Ectodermal cell (in vitro differentiated cells): Measurements from ENCODE around the gene MYH9.
"Not testable (repeated sequence)": the region's sequence is repeated elsewhere in the genome, so short reads cannot be mapped to it uniquely, and the experiment has no call there.

Experiments
- H3K27ac ChIP-seq: 2 replicates; pipeline ENCODE4 v1.7.0; 2013; ENCODE audit warnings: mild to moderate bottlenecking, low read depth, low read length; ENCODE audit not compliant: insufficient read depth, poor library complexity, severe bottlenecking
- H3K27me3 ChIP-seq: 2 replicates; pipeline ENCODE4 v1.7.0; 2013; ENCODE audit warnings: mild to moderate bottlenecking, low read length; ENCODE audit not compliant: insufficient read depth, control insufficient read depth, poor library complexity, severe bottlenecking
- H3K36me3 ChIP-seq: one replicate; pipeline ENCODE4 v1.7.0; 2013; ENCODE audit warnings: low read length; ENCODE audit not compliant: control insufficient read depth, insufficient read depth
- H3K4me1 ChIP-seq: one replicate; pipeline ENCODE4 v1.7.0; 2013; ENCODE audit warnings: low read length; ENCODE audit not compliant: control insufficient read depth, insufficient read depth
- H3K4me3 ChIP-seq: 2 replicates; pipeline ENCODE4 v1.7.0; 2013; ENCODE audit warnings: low read depth, low read length, control low read depth; ENCODE audit not compliant: insufficient read depth
- H3K9me3 ChIP-seq: 2 replicates; pipeline ENCODE4 v1.7.0; 2013; ENCODE audit warnings: mild to moderate bottlenecking, low read length, moderate library complexity; ENCODE audit not compliant: control insufficient read depth
- WGBS, 2 experiments: methylation state at CpG; one replicate each; pipeline ENCODE4 v1.1.7; 2013; ENCODE audit warnings: missing lambda C conversion rate in 2 of 2; 5-methylcytosine and 5-hydroxymethylcytosine counted together

MYH9 gene

GRCh38 chr22:36413022-36413775, 25.4 kb upstream of the MYH9 start:
- Histone ChIP-seq H3K27ac (no peak overlapping the region), H3K4me3 (no peak overlapping the region), H3K4me1 (peaks cover 5% of the 10 kb centered on the region), H3K27me3 (no peaks in the 10 kb centered on the region), H3K36me3 (no peaks in the 10 kb centered on the region), H3K9me3 (no peaks in the 10 kb centered on the region)
- WGBS, 2 experiments = 89% methylated on average over 11 of the region's 11 CpGs

DNA sequence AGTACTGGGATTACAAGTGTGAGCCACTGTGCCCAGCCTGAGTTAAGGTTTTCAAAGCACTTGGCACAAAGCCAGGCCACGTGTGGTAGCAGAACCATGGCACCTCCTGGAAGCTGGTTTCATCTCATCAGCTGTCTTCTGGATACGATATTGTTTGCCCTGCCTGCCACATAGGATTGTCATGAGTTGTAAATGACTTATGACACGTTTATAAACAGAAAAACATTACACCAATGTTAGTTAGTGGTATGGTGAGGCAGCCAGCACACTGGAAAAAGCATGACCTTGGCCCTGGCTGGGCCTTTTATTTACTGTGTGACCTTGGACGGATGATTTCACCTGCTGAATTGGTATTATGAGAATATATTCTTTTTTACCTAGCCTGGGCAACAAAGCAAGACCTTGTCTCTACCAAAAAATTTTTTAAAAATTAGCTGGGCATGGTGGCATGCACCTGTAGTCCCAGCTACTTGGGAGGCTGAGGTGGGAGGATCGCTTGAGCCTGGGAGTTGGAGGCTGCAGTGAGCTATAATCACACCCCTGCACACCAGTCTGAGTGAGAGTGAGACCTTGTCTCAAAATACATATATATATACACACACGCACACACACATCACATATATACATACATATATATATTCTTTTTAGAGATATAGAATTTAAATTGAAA, 24.0 kb upstream of the MYH9 start:
- Histone ChIP-seq H3K4me1 (peaks cover 5% of the 10 kb centered on the region), H3K27ac (no peak overlapping the region), H3K36me3 (no peaks in the 10 kb centered on the region), H3K9me3 (no peaks in the 10 kb centered on the region), H3K27me3 (no peaks in the 10 kb centered on the region), H3K4me3 (no peak overlapping the region)
- 96% methylated on average over 5 of the region's 6 CpGs for WGBS, 2 experiments

GRCh38 chr22:36409911-36410756, 22.4 kb upstream of the MYH9 start:
- H3K9me3 ChIP-seq = no peaks in the 10 kb centered on the region
- peak overlapping the region; percentile 24 for H3K4me3 ChIP-seq
- H3K27me3 ChIP-seq = no peaks in the 10 kb centered on the region
- peak overlapping the region; percentile 82 for H3K27ac ChIP-seq
- no peaks in the 10 kb centered on the region for H3K36me3 ChIP-seq
- 8 to 9% methylated on average over 56 of the region's 56 CpGs for WGBS, 2 experiments
- H3K4me1 ChIP-seq = peaks cover 5% of the 10 kb centered on the region

DNA sequence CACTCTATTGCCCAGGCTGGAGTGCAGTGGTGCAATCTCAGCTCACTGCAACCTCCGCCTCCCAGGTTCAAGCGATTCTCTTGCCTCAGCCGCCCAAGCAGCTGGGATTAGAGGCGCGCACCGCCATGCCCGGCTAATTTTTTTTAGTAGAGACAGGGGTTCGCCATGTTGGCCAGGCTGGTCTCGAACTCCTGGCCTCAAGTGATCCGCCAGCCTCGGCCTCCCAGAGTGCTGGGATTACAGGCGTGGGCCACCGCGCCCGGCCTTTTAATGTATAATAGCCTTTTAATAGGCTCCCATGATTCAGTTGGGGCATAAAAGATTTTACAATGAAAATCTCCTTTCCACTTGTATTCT, 21.8 kb upstream of the MYH9 start:
- H3K27me3 ChIP-seq, H3K9me3 ChIP-seq, H3K36me3 ChIP-seq, H3K27ac ChIP-seq, H3K4me1 ChIP-seq: not testable (repeated sequence)
- 77 to 82% methylated on average over 15 of the region's 15 CpGs for WGBS, 2 experiments
- peak overlapping the region; percentile 24 for H3K4me3 ChIP-seq

- WGBS, 2 experiments = 83 to 87% methylated on average over 2 of the region's 2 CpGs
- H3K4me1 ChIP-seq = peaks cover 5% of the 10 kb centered on the region
- H3K27me3 ChIP-seq = no peaks in the 10 kb centered on the region
- H3K36me3 ChIP-seq = no peaks in the 10 kb centered on the region
- H3K9me3 ChIP-seq = no peaks in the 10 kb centered on the region
- no peak overlapping the region for H3K4me3 ChIP-seq
- no peak overlapping the region for H3K27ac ChIP-seq
Observed at GRCh38 chr22:36409056-36409455, 21.3 kb upstream of the MYH9 start.

DNA sequence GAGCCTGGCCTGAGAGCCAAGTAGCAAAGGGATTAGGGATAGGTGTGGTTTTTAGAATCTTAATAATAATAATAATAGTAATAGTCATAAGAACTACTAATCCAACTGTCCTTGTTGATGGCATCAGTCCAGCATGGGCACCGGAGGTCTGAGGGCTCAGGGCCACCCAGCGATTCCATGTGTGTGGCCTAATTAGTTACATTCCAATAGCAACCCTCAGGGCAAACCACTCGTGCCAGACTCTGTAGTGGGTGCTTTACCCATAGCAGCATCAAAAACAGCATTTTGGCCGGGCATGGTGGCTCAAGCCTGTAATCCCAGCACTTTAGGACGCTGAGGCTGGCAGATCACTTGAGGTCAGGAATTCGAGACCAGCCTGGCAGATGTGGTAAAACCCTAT, 19.0 kb upstream of the MYH9 start:
- WGBS, 2 experiments = 81 to 90% methylated on average over 6 of the region's 6 CpGs

GRCh38 chr22:36405671-36406538, 18.1 kb upstream of the MYH9 start:
- peaks cover 5% of the 10 kb centered on the region for H3K4me1 ChIP-seq
- H3K27me3 ChIP-seq = no peaks in the 10 kb centered on the region
- no peak overlapping the region for H3K4me3 ChIP-seq
- no peaks in the 10 kb centered on the region for H3K9me3 ChIP-seq
- H3K27ac ChIP-seq = no peak overlapping the region
- 75 to 83% methylated on average over 9 of the region's 9 CpGs for WGBS, 2 experiments
- H3K36me3 ChIP-seq = no peaks in the 10 kb centered on the region

More for the DNA sequence above, 19.0 kb upstream of the MYH9 start:
- H3K4me3 ChIP-seq = no peak overlapping the region
- H3K36me3 ChIP-seq = no peaks in the 10 kb centered on the region
- no peak overlapping the region for H3K27ac ChIP-seq
- H3K4me1 ChIP-seq = peaks cover 5% of the 10 kb centered on the region
- no peaks in the 10 kb centered on the region for H3K9me3 ChIP-seq
- no peaks in the 10 kb centered on the region for H3K27me3 ChIP-seq

DNA sequence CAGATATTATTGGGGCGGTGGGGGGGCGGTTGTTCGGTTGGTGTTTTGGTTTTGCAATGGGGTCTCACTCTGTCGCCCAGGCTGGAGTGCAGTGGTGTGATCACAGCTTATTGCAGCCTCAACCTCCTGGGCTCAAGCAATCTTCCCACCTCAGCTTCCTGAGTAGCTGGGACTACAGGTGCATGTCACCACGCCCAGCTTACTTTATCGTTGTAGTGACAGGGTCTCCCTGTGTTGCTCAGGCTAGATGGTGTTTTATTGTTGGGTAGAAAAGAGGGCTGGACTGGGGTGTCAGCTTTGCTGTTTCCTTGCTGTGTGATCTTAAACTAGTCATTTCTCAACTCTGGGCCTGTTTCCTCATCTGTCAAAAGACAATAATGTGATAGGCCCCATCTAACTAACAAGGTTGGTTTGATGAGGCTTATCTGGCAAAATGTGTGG, 17.5 kb upstream of the MYH9 start:
- no peaks in the 10 kb centered on the region for H3K9me3 ChIP-seq
- H3K27me3 ChIP-seq = no peaks in the 10 kb centered on the region
- H3K4me1 ChIP-seq = no peaks in the 10 kb centered on the region
- H3K27ac ChIP-seq = no peak overlapping the region
- WGBS, 2 experiments = 93 to 96% methylated on average over 6 of the region's 6 CpGs
- no peak overlapping the region for H3K4me3 ChIP-seq
- no peaks in the 10 kb centered on the region for H3K36me3 ChIP-seq

- no peaks in the 10 kb centered on the region for H3K36me3 ChIP-seq
- H3K9me3 ChIP-seq = no peaks in the 10 kb centered on the region
- H3K4me1 ChIP-seq = no peaks in the 10 kb centered on the region
- no peak overlapping the region for H3K4me3 ChIP-seq
- WGBS, 2 experiments = 83% methylated on average over 8 of the region's 8 CpGs
- no peaks in the 10 kb centered on the region for H3K27me3 ChIP-seq
- no peak overlapping the region for H3K27ac ChIP-seq
Observed at GRCh38 chr22:36404446-36404845, 16.7 kb upstream of the MYH9 start.
